HG03280 (cell line): ENCODE results near the gene HSPA9.
"Not testable (repeated sequence)": the region's sequence is repeated elsewhere in the genome, so short reads cannot be mapped to it uniquely, and the experiment has no call there.

Experiments used
- ATAC-seq: cut with Tn5 transposase; IDR thresholded peaks from one replicate; pipeline ENCODE4 v1.9.1; 2021; ENCODE audit warnings: mild to moderate bottlenecking, moderate library complexity; ENCODE audit not compliant: unreplicated experiment

HSPA9 gene

DNA sequence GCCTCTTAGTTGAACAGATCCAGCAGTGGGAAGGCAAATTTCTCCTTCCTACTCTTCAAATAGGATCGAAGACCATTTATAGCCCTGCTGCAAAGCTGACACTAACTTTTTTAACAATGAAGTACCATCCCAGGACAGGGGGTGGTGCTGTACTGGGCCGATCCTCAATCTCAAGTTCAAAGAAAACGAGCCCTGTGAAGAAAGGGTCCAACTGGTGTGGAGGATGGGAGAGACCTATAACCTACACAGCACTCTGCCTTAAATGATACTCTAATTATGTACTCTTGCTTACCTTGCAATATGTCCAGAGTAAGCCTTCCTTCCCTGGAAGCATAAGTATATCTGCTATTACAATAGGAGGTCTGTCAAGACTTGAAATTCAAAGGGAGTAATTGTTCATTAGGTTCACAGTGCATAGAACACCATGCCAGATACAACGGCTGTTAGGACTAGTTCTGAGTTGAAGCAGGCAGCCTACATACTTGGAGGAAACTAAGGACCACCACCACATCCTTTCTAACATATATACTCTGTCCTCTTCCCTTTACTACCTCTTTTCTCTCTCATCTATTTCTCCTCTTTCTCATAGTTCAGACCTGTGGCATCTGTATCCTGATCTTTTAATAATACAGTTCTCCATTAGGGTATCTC lies 38.4 kb downstream of the HSPA9 start:
- ATAC-seq, result no peak

- no peak for ATAC-seq
Observed at GRCh38 chr5:138536215-138536614, 39.0 kb downstream of the HSPA9 start.

- no peak for ATAC-seq
Observed at GRCh38 chr5:138533973-138534941, 40.9 kb downstream of the HSPA9 start.

GRCh38 chr5:138529812-138530211 lies 45.4 kb downstream of the HSPA9 start:
- no peak for ATAC-seq

DNA sequence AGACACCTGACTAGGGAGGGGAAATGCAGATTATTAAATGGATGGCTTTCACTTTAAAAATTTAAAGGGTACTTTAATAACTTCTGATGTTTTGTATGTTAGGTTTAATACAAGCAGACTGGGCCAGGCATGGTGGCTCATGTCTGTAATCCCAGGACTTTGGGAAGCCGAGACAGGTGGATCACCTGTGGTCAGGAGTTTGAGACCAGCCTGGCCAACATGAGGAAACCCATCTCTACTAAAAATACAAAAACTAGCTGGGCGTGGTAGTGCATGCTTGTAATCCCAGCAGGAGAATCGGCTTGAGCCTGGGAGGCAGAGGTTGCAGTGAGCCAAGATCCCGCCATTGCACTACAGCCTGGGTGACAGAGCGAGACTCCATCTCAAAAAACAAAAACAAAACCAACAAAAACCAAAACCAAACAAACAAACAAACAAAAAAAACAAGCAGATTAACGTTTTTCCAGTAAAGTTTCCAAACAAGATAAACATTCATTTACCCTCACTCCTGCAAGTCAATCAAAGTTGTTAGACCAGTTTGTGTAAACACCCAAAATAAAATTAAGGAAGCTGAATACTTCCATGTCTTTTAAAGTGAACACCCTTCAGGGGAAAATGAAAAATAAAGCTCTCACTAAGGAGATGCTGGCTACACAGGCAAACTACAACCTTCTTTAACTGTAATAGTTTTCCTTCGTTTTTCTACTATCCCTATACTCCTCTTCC lies 46.3 kb downstream of the HSPA9 start:
- no peak for ATAC-seq

DNA sequence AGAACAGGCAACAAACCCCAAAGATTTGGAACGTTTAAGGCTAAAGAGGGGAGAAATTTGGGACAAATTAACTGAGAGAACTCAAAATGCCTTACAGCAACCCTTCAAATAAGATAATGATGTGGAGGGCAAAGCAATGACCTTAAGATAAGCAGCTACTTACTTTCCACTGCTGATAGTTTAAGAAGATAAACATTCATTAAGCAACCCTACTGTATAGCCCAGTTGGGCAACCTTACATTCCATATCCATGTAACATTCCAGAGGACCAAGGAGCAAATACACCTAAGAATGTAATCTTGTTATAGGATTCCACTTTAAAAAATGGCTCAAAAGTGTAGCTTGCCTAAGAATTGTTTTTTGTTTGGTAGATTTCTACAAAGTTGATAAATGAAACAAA lies 47.0 kb downstream of the HSPA9 start:
- ATAC-seq, result no peak

- ATAC-seq, result no peak
Observed at GRCh38 chr5:138527170-138527569, 48.0 kb downstream of the HSPA9 start.

DNA sequence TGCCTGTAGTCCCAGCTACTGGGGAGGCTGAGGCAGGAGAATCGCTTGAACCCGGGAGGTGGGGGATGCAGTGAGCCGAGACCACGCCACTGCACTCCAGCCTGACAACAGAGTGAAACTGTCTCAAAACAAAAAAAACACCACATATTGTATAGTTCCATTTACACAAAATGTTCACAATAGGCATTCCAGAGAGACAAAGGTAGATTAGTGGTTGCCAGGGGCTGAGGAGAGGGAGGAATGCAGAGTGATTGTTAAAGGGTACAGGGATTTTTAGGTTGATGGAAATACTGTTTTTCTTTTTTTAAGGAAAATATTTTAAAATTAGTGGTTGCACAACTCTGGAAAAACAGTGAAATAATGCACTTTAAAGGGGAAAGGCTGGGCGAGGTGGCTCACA lies 51.8 kb downstream of the HSPA9 start:
- ATAC-seq, result no peak

DNA sequence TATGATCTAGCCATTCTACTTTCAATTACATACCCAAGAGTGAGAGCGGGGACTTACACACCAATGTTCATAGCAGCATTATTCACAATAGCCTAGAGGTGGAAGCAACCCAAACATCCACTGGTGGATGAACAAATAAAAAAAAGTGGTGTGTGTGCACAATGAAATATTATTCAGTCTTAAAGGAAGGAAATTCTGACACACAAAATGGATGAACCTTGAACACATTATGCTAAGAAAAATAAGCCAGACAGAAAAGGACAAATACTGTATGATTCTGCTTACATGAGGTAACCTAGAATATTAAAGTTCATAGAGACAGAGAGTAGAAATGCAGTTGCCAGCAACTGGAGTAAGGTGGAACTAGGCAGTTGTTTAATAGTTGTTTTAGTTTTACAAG lies 54.2 kb downstream of the HSPA9 start:
- ATAC-seq, result no peak

DNA sequence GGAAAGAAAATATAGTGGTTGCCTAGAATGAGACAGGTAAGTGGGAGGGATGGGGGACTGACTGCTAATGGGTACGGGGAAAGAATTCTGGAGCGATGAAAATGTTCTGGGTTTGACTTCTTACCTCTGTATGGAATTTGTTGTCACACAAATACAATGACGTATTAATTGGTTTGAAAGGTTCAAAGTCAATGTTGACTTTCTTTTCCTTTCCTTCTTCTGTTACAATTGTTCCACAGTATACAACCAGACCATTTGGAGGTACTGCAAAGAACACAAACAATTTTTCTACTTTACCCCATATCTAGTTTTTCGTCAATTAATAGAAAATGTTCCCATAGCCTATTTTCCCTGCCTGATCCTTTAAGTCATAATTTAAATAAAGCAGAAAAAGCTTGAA lies 57.8 kb downstream of the HSPA9 start:
- no peak for ATAC-seq

DNA sequence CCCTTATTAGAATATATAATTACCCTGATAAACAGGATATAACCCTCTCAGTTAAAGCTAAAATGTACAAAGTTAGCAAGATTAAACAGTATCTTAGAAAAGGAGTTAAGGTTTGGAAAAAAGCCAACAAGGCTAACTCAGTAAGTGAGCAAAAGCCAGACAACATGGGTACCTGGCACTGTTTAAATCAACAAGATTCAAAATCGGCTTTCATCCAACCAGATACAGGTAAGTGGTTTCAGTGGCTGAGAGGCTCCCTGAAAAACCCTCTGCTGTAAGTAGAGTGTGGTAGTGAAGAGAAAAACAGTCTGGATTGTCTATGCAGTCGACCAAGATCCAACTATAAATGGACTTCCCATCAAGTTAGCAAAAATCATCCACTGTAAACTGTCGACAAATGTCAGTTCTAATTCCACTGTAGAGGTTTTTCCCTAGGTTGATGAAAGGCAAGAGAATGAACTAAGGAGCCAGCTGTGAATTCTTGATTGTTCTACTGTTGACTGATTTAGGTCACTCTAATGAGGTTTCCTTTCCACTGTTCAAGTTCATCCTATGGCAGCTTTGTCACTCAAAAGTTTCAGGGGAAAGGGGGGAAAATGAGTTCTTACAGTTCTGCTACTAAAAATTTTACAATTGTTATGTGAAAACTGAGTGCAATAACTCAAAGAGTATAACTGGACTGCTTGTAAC lies 59.5 kb downstream of the HSPA9 start:
- ATAC-seq, result no peak

GRCh38 chr5:138514021-138514420 lies 61.2 kb downstream of the HSPA9 start:
- no peak for ATAC-seq

- no peak for ATAC-seq
Observed at GRCh38 chr5:138508958-138509357, 66.2 kb downstream of the HSPA9 start.

DNA sequence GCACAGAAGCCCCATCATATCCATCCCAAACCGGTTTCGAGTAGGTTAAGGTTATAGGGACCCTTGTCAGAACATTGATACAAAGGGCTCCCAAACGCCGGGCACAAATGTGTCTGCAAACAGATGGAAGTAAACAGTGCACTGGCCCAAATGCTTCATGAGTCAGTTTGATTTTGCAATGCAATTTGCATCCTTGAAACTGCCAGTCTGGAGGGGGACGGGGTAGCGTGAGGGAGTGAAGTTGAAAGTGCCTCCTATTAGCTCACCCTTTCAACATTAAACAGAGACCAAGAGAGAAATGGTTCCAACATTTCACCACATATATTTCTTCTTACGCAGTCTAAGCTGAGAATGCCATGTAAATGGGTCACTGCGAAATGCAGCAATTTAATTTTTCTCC lies 67.7 kb downstream of the HSPA9 start:
- ATAC-seq, result not testable (repeated sequence)

DNA sequence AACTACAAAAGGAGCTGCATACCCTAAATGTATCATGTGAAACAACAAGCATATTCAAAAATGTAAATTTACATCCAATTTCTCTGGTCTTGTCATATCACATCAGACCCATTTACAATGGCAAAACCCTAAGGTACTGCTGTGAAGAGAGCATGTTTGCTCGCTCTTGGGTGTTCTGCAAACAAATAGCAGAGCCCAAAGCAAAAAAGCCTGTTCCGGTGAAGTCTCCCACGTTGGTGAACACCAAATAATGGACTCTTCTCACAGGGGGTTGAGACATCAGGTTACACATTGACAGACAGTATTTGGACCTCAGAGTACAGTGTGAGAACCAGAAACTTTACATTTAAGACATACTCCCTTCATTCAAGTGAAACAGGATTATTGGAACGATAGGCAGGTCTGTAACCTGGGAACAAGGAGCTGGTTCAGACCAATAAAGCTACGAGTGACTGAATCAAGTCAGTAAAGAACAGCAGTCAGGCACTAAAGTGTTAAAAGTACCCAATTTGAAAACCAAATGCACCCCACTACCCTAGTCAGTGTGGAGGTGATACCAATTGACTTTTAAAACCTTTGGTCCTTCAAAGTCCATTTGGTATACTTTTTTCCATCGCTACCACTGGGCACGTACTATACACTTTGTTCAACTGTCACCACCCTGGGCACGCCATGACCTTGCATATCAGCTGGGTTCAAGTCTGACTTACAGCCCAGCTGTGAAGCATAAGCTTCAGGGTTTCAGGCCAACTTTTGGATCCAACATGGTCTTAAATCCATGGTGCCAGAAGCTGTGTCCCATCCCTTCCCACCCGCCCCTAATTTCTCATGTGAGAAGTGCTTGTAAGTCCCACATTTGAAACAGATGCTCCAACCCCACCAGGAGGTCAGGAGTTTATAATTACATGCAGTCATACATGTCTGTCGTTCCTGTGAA lies 68.6 kb downstream of the HSPA9 start:
- no peak for ATAC-seq

- no peak for ATAC-seq
Observed at GRCh38 chr5:138504799-138505198, 70.4 kb downstream of the HSPA9 start.
